Neural cell (in vitro differentiated cells): ENCODE results near the gene RDH8. TPM values are rescaled to one million over a fixed set of nuclear protein-coding genes. Genes with fewer than 3 reads are reported as not detected.

Experiments used
- H2AFZ ChIP-seq: fragments of 200-600, 300-800 bp; sonication (generic), shearing (Covaris generic); 2 replicates; pipeline ENCODE4 v1.6.0; 2014; ENCODE audit warnings: low read depth, mild to moderate bottlenecking, antibody characterized with exemption, low read length, moderate library complexity
- H3F3A ChIP-seq: fragments of 200-600 bp; shearing (Covaris generic); 2 replicates; pipeline ENCODE4 v1.6.1; 2016; ENCODE audit warnings: mild to moderate bottlenecking, moderate library complexity, mixed read lengths, antibody characterized with exemption, low read length; ENCODE audit not compliant: insufficient read depth, poor library complexity, severe bottlenecking
- H3K27ac ChIP-seq: fragments of 200-600, 300-800 bp; sonication (generic), shearing (Covaris generic); 2 replicates; pipeline ENCODE4 v1.5.1; 2014; ENCODE audit warnings: mild to moderate bottlenecking, low read length, moderate library complexity
- H3K27me3 ChIP-seq: fragments of 300-800, 200-600 bp; sonication (generic), shearing (Covaris generic); 2 replicates; pipeline ENCODE4 v1.6.0; 2014; ENCODE audit warnings: mild to moderate bottlenecking, low read depth, low read length, moderate library complexity; ENCODE audit not compliant: insufficient read depth
- H3K36me3 ChIP-seq: fragments of 300-800, 200-600 bp; sonication (generic), shearing (Covaris generic); 2 replicates; pipeline ENCODE4 v1.5.1; 2014; ENCODE audit warnings: mild to moderate bottlenecking, antibody characterized with exemption, low read length, moderate library complexity; ENCODE audit not compliant: insufficient read depth
- H3K4me2 ChIP-seq: fragments of 300-800, 200-600 bp; sonication (generic), shearing (Covaris generic); 2 replicates; pipeline ENCODE4 v1.6.0; 2014; ENCODE audit warnings: mild to moderate bottlenecking, low read length
- H3K4me3 ChIP-seq: fragments of 300-800, 200-600 bp; sonication (generic), shearing (Covaris generic); 2 replicates; pipeline ENCODE4 v1.5.1; 2014; ENCODE audit warnings: mild to moderate bottlenecking, low read length, moderate library complexity
- H3K79me2 ChIP-seq: fragments of 200-600 bp; shearing (Covaris generic); replicated peaks from 2 replicates; pipeline ENCODE4 v1.6.0; 2014; ENCODE audit warnings: mild to moderate bottlenecking, low read length, moderate library complexity; ENCODE audit not compliant: insufficient read depth
- H3K9ac ChIP-seq: fragments of 300-800, 200-600 bp; sonication (generic), shearing (Covaris generic); 2 replicates; pipeline ENCODE4 v1.6.1; 2016; ENCODE audit warnings: mild to moderate bottlenecking, low read length, mixed read lengths
- H3K9me2 ChIP-seq: fragments of 200-600 bp; shearing (Covaris generic); 2 replicates; pipeline ENCODE4 v1.6.1; 2016; ENCODE audit warnings: mild to moderate bottlenecking, low read length, mixed read lengths; ENCODE audit not compliant: insufficient read depth
- H3K9me3 ChIP-seq: fragments of 200-600, 300-800 bp; sonication (generic), shearing (Covaris generic); 2 replicates; pipeline ENCODE4 v1.6.1; 2016; ENCODE audit warnings: mild to moderate bottlenecking, mixed run types, low read length, moderate library complexity, mixed read lengths
- H4K20me1 ChIP-seq: fragments of 200-600 bp; shearing (Covaris generic); 2 replicates; pipeline ENCODE4 v1.6.1; 2016; ENCODE audit warnings: mild to moderate bottlenecking, mixed run types; ENCODE audit not compliant: insufficient read depth
- CTCF ChIP-seq: fragments of 450-650 bp; IDR thresholded peaks from 2 replicates; pipeline ENCODE4 v1.5.1; 2014; ENCODE audit warnings: antibody characterized with exemption, mild to moderate bottlenecking, moderate library complexity; ENCODE audit not compliant: poor library complexity, severe bottlenecking
- EP300 ChIP-seq: fragments of 450-650 bp; conservative IDR thresholded peaks from 2 replicates; pipeline ENCODE4 v1.6.1; 2014; ENCODE audit warnings: antibody characterized with exemption, mild to moderate bottlenecking, moderate library complexity; ENCODE audit not compliant: poor library complexity, severe bottlenecking
- EZH2 ChIP-seq: fragments of 200-600, 300-800 bp; shearing (Covaris generic), sonication (generic); IDR thresholded peaks from 2 replicates; pipeline ENCODE4 v1.6.1; 2014; ENCODE audit warnings: antibody characterized with exemption, low read length, borderline replicate concordance, mild to moderate bottlenecking; ENCODE audit not compliant: insufficient read depth, poor library complexity, severe bottlenecking
- MXI1 ChIP-seq: fragments of 450-650 bp; conservative IDR thresholded peaks from 2 replicates; pipeline ENCODE4 v1.6.1; 2014; ENCODE audit warnings: antibody characterized with exemption, mild to moderate bottlenecking; ENCODE audit not compliant: poor library complexity, severe bottlenecking
- POLR2AphosphoS5 ChIP-seq: IDR thresholded peaks from 2 replicates; pipeline ENCODE4 v1.6.1; 2012
- RAD21 ChIP-seq: fragments of 450-650 bp; conservative IDR thresholded peaks from 2 replicates; pipeline ENCODE4 v1.6.1; 2014; ENCODE audit warnings: antibody characterized with exemption, mild to moderate bottlenecking, moderate library complexity
- REST ChIP-seq: IDR thresholded peaks from 2 replicates; pipeline ENCODE4 v1.6.1; 2012; ENCODE audit warnings: borderline replicate concordance
- SMC3 ChIP-seq: fragments of 450-650 bp; conservative IDR thresholded peaks from 2 replicates; pipeline ENCODE4 v1.6.1; 2014; ENCODE audit warnings: antibody characterized with exemption, mild to moderate bottlenecking, moderate library complexity; ENCODE audit not compliant: poor library complexity
- TAF1 ChIP-seq: IDR thresholded peaks from 2 replicates; pipeline ENCODE4 v1.6.1; 2012; ENCODE audit warnings: low read depth
- polyA plus RNA-seq: library from polyadenylated mRNA; depleted of rRNA; stranded (reverse); fragments of >200 nt; gene quantifications from 2 replicates; pipeline ENCODE4 v1.2.3, GENCODE V29; 2014

The RDH8 gene
- polyA plus RNA-seq, 1 donor from 2014 or later: not detected

- Histone ChIP-seq H3K9ac (no peak overlapping the region), H3K4me3 (no peak overlapping the region), H3K9me2 (no peaks in the 10 kb centered on the region), H3K9me3 (peaks cover 13% of the 10 kb centered on the region), H3F3A (no peaks in the 10 kb centered on the region), H4K20me1 (no peaks in the 10 kb centered on the region), H2AFZ (no peak overlapping the region), H3K27me3 (no peaks in the 10 kb centered on the region), H3K36me3 (no peaks in the 10 kb centered on the region), H3K4me2 (no peak overlapping the region), H3K79me2 (no peaks in the 10 kb centered on the region), H3K27ac (no peak overlapping the region)
- TF ChIP-seq REST (no peak), RAD21 (no peak), EZH2 (no peak), SMC3 (no peak), MXI1 (no peak), TAF1 (no peak), CTCF (no peak), EP300 (no peak), POLR2AphosphoS5 (no peak)
These were observed 31.1 kb downstream of the RDH8 start for GRCh38 chr19:10044390-10044789.

GRCh38 chr19:10045371-10045770 lies 32.1 kb downstream of the RDH8 start:
- Histone ChIP-seq H3K4me2 (no peak overlapping the region), H3K27ac (no peak overlapping the region), H3K9me3 (peaks cover 13% of the 10 kb centered on the region), H3K36me3 (no peaks in the 10 kb centered on the region), H3K9ac (no peak overlapping the region), H3K9me2 (no peaks in the 10 kb centered on the region), H3K4me3 (no peak overlapping the region), H3K27me3 (no peaks in the 10 kb centered on the region), H2AFZ (no peak overlapping the region), H3F3A (no peaks in the 10 kb centered on the region), H4K20me1 (no peaks in the 10 kb centered on the region), H3K79me2 (no peaks in the 10 kb centered on the region)
- TF ChIP-seq POLR2AphosphoS5 (no peak), CTCF (no peak), SMC3 (no peak), REST (no peak), RAD21 (no peak), MXI1 (no peak), EZH2 (no peak), TAF1 (no peak), EP300 (no peak)
